Astrocyte (in vitro differentiated cells and primary cell): ENCODE results near the gene SNAPC4. TPM values are rescaled to one million over a fixed set of nuclear protein-coding genes. Genes with fewer than 3 reads are reported as not detected.

Experiments used
- DNase-seq: peaks from one replicate; pipeline ENCODE4 v3.0.0-alpha.2; 2010; ENCODE audit warnings: low read depth
- FAIRE-seq: peaks from 2 replicates; lab custom pipeline; 2011; peaks lifted over from hg19 to GRCh38; lab: Jason Lieb, UNC
- H2AFZ ChIP-seq: 2 replicates; pipeline ENCODE4 v1.6.0; 2012; ENCODE audit warnings: low read depth, low read length, inconsistent platforms
- H3K27ac ChIP-seq: 2 replicates; pipeline ENCODE4 v1.5.1; 2011; ENCODE audit warnings: low read depth, low read length, inconsistent platforms
- H3K27me3 ChIP-seq: 2 replicates; pipeline ENCODE4 v1.6.0; 2011; ENCODE audit warnings: low read length, inconsistent platforms; ENCODE audit not compliant: insufficient read depth
- H3K36me3 ChIP-seq: 2 replicates; pipeline ENCODE4 v1.5.1; 2011; ENCODE audit warnings: low read length, inconsistent platforms; ENCODE audit not compliant: insufficient read depth
- H3K4me1 ChIP-seq: 2 replicates; pipeline ENCODE4 v1.5.1; 2011; ENCODE audit warnings: low read length, inconsistent platforms; ENCODE audit not compliant: insufficient read depth
- H3K4me2 ChIP-seq: 2 replicates; pipeline ENCODE4 v1.6.0; 2012; ENCODE audit warnings: low read length, inconsistent platforms
- H3K4me3 ChIP-seq: 2 replicates; pipeline ENCODE4 v1.5.1; 2011; ENCODE audit warnings: low read depth, mild to moderate bottlenecking, low read length, inconsistent platforms; ENCODE audit not compliant: insufficient read depth
- H3K79me2 ChIP-seq: 2 replicates; pipeline ENCODE4 v1.6.0; 2012; ENCODE audit warnings: mild to moderate bottlenecking, low read length, inconsistent platforms; ENCODE audit not compliant: insufficient read depth
- H3K9ac ChIP-seq: 2 replicates; pipeline ENCODE4 v1.6.0; 2012; ENCODE audit warnings: mild to moderate bottlenecking, low read length, inconsistent platforms
- H3K9me3 ChIP-seq: 2 replicates; pipeline ENCODE4 v1.5.1; 2012; ENCODE audit warnings: low read depth, mild to moderate bottlenecking, low read length, inconsistent platforms; ENCODE audit not compliant: insufficient read depth
- H4K20me1 ChIP-seq: 2 replicates; pipeline ENCODE4 v1.6.0; 2012; ENCODE audit warnings: low read length, inconsistent platforms; ENCODE audit not compliant: insufficient read depth
- H3K27ac Mint-ChIP-seq: one replicate; pipeline ENCODE4 v1.8.0; 2021; ENCODE audit warnings: mild to moderate bottlenecking, mixed read lengths; ENCODE audit not compliant: unreplicated experiment
- H3K27me3 Mint-ChIP-seq: one replicate; pipeline ENCODE4 v1.8.0; 2021; ENCODE audit warnings: low read depth, mixed read lengths; ENCODE audit not compliant: unreplicated experiment
- H3K36me3 Mint-ChIP-seq: one replicate; pipeline ENCODE4 v1.8.0; 2021; ENCODE audit warnings: low read depth, mixed read lengths; ENCODE audit not compliant: unreplicated experiment
- H3K4me1 Mint-ChIP-seq: one replicate; pipeline ENCODE4 v1.8.0; 2021; ENCODE audit warnings: low read depth, mixed read lengths; ENCODE audit not compliant: unreplicated experiment
- H3K4me3 Mint-ChIP-seq: one replicate; pipeline ENCODE4 v1.8.0; 2021; ENCODE audit warnings: mild to moderate bottlenecking, moderate library complexity, mixed read lengths; ENCODE audit not compliant: unreplicated experiment
- H3K9me3 Mint-ChIP-seq: one replicate; pipeline ENCODE4 v1.8.0; 2021; ENCODE audit warnings: mild to moderate bottlenecking, mixed read lengths; ENCODE audit not compliant: unreplicated experiment
- EZH2 ChIP-seq: IDR thresholded peaks from 2 replicates; pipeline ENCODE4 v1.6.1; 2012; ENCODE audit warnings: mild to moderate bottlenecking, low read length, inconsistent platforms; ENCODE audit not compliant: insufficient read depth
- total RNA-seq: library from RNA; stranded (reverse); gene quantifications from 2 replicates; pipeline ENCODE4 v1.2.1, GENCODE V29; 2021
- TF ChIP-seq, protein P1 (sequence below): IDR thresholded peaks from 2 replicates; pipeline ENCODE4 v1.5.1; 2011; ENCODE audit warnings: low read depth, mild to moderate bottlenecking, inconsistent platforms, low read length, moderate library complexity; ENCODE audit not compliant: insufficient read depth

Gene SNAPC4
- total RNA-seq, 1 donor from 2014 or later: 18.6 TPM

DNA sequence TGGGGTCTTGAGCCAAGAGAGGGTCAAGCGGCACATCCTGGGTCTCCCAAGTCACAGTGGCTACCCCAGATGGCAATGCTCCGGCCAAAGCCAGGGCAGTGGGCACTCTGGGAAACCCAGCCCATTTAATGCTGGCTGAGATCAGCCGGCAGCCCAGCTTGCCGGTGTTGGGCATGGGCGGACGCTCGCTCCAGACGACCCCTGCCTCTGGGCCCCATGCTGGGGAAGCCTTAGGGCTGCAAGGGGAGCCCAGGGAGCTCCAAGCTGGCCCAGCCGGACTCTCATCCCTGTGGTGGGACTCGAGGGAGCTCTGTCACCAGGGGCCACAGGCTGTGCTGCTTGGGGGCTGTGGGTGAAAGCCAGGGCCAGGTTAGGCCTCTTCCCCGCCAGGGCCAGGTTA is 20.6 kb downstream of the SNAPC4 start:
- no peak overlapping the region for H2AFZ ChIP-seq
- Mint-ChIP-seq H3K4me3 (no peak overlapping the region), H3K27ac (no peak overlapping the region), H3K36me3 (peaks cover 8% of the 10 kb centered on the region), H3K27me3 (no peaks in the 10 kb centered on the region), H3K9me3 (no peaks in the 10 kb centered on the region), H3K4me1 (no peaks in the 10 kb centered on the region)
- no peaks in the 10 kb centered on the region for H3K9me3 ChIP-seq
- H3K4me3 ChIP-seq: no peak overlapping the region
- no peaks in the 10 kb centered on the region for H3K27me3 ChIP-seq
- TF ChIP-seq, protein P1, sequence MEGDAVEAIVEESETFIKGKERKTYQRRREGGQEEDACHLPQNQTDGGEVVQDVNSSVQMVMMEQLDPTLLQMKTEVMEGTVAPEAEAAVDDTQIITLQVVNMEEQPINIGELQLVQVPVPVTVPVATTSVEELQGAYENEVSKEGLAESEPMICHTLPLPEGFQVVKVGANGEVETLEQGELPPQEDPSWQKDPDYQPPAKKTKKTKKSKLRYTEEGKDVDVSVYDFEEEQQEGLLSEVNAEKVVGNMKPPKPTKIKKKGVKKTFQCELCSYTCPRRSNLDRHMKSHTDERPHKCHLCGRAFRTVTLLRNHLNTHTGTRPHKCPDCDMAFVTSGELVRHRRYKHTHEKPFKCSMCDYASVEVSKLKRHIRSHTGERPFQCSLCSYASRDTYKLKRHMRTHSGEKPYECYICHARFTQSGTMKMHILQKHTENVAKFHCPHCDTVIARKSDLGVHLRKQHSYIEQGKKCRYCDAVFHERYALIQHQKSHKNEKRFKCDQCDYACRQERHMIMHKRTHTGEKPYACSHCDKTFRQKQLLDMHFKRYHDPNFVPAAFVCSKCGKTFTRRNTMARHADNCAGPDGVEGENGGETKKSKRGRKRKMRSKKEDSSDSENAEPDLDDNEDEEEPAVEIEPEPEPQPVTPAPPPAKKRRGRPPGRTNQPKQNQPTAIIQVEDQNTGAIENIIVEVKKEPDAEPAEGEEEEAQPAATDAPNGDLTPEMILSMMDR: no peak
- no peak for TF ChIP-seq EZH2
- FAIRE-seq (no peak), DNase-seq (no peak)
- H3K9ac ChIP-seq: no peak overlapping the region
- H4K20me1 ChIP-seq: peaks cover 4% of the 10 kb centered on the region
- no peak overlapping the region for H3K4me2 ChIP-seq
- no peak overlapping the region for H3K27ac ChIP-seq
- H3K36me3 ChIP-seq: peaks cover 10% of the 10 kb centered on the region
- H3K4me1 ChIP-seq: no peaks in the 10 kb centered on the region
- no peaks in the 10 kb centered on the region for H3K79me2 ChIP-seq

DNA sequence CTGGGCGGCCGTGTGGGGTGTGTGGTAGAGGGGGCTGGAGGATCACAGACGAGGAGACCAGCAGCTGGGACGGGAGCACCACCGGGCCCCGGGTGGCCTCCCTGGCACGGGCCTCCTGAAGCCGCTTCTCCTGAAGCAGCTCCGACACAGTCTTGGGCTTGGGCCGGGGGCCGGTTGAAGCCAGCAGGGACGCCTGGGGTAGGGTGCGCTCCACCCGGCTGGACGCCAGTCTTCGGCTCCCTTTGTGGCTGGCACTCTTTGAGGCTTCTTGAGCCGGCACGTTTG is 21.0 kb downstream of the SNAPC4 start:
- Mint-ChIP-seq H3K9me3 (no peaks in the 10 kb centered on the region), H3K4me1 (no peaks in the 10 kb centered on the region), H3K4me3 (no peak overlapping the region), H3K27me3 (no peaks in the 10 kb centered on the region), H3K36me3 (peaks cover 3% of the 10 kb centered on the region), H3K27ac (no peak overlapping the region)
- no peak overlapping the region for H3K9ac ChIP-seq
- no peak overlapping the region for H3K4me2 ChIP-seq
- no peak overlapping the region for H3K27ac ChIP-seq
- H3K36me3 ChIP-seq: peaks cover 6% of the 10 kb centered on the region
- H2AFZ ChIP-seq: no peak overlapping the region
- no peaks in the 10 kb centered on the region for H3K9me3 ChIP-seq
- H4K20me1 ChIP-seq: no peaks in the 10 kb centered on the region
- FAIRE-seq: no peak
- TF ChIP-seq EZH2: no peak
- no peak overlapping the region for H3K4me3 ChIP-seq
- no peak for DNase-seq
- no peaks in the 10 kb centered on the region for H3K79me2 ChIP-seq
- no peaks in the 10 kb centered on the region for H3K27me3 ChIP-seq
- no peaks in the 10 kb centered on the region for H3K4me1 ChIP-seq

DNA sequence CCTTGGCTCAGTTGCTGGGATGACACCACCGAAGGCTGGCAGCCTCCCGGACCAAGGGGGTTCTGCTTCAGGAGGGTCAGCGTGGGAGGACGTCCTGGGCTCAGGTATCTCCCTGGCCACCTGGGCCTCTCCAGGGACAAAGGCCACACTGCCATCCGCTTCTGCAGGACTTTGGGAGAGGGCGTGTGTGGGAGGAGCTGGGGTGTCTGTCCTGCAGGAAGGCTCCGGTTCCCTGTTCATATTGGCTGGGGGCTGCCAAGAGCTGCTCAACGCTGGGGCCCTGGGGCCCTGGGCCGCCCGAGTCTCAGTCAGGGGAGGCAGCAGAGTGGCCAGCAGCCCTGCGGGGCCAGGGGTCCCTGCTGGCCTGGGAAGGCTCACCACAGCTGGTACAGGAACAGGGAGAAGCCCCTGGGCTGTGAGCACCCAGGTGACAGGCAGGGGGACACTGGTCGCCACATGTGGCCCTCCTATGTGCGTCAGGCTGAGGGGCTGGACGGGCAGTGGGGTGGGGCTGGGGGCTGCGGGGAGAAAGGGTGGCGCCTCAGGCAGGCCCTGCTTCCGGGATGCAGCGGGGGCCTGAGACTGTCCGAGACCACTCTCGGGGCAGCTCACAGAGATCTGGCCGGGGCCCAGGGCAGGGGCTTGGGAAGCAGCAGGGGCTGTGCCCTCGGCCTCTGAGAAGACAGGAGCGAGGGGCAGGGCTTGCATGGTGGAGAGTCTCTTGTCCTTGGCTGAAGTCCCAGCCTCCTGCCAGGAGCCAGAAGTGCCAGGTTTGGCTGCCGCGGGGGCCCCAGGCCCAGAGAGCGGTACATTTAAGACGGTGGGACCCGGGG is 21.6 kb downstream of the SNAPC4 start:
- Mint-ChIP-seq H3K4me3 (no peak overlapping the region), H3K36me3 (peaks cover 1% of the 10 kb centered on the region), H3K4me1 (no peaks in the 10 kb centered on the region), H3K27me3 (no peaks in the 10 kb centered on the region), H3K9me3 (no peaks in the 10 kb centered on the region), H3K27ac (no peak overlapping the region)
- DNase-seq (no peak), FAIRE-seq (no peak)
- no peak overlapping the region for H3K27ac ChIP-seq
- no peak overlapping the region for H3K4me2 ChIP-seq
- H4K20me1 ChIP-seq: no peaks in the 10 kb centered on the region
- no peaks in the 10 kb centered on the region for H3K4me1 ChIP-seq
- H3K9ac ChIP-seq: no peak overlapping the region
- H3K4me3 ChIP-seq: no peak overlapping the region
- no peak overlapping the region for H2AFZ ChIP-seq
- no peaks in the 10 kb centered on the region for H3K79me2 ChIP-seq
- TF ChIP-seq, protein P1: no peak
- no peak for TF ChIP-seq EZH2
- H3K9me3 ChIP-seq: no peaks in the 10 kb centered on the region
- no peaks in the 10 kb centered on the region for H3K27me3 ChIP-seq
- H3K36me3 ChIP-seq: peaks cover 5% of the 10 kb centered on the region
